SU-DHL-6 (cell line): ENCODE results near the gene SRBD1.

ENCODE experiments used
- H2AFZ ChIP-seq: fragments of 200-600 bp; sonication (generic); 2 replicates; pipeline ENCODE4 v1.6.1; 2014; ENCODE audit warnings: low read depth, mild to moderate bottlenecking, moderate library complexity, mixed read lengths, antibody characterized with exemption, low read length; ENCODE audit not compliant: severe bottlenecking
- H3F3A ChIP-seq: fragments of 200-600 bp; shearing (Covaris generic); 2 replicates; pipeline ENCODE4 v1.6.0; 2016; ENCODE audit warnings: antibody characterized with exemption, mild to moderate bottlenecking; ENCODE audit not compliant: insufficient read depth
- H3K27ac ChIP-seq: fragments of 200-600 bp; sonication (generic); 2 replicates; pipeline ENCODE4 v1.5.1; 2016; ENCODE audit warnings: low read depth, mild to moderate bottlenecking, low read length, moderate library complexity, mixed read lengths
- H3K27me3 ChIP-seq: fragments of 200-600 bp; sonication (generic), shearing (Covaris generic); 2 replicates; pipeline ENCODE4 v1.6.0; 2014; ENCODE audit warnings: mild to moderate bottlenecking, low read length
- H3K36me3 ChIP-seq: fragments of 200-600 bp; sonication (generic); 2 replicates; pipeline ENCODE4 v1.6.1; 2014; ENCODE audit warnings: mild to moderate bottlenecking, low read length, mixed read lengths
- H3K4me2 ChIP-seq: fragments of 300-600, 200-600 bp; shearing (Covaris generic), sonication (generic); 2 replicates; pipeline ENCODE4 v1.6.0; 2014; ENCODE audit warnings: low read length, low read depth, mild to moderate bottlenecking; ENCODE audit not compliant: poor library complexity, severe bottlenecking
- H3K4me3 ChIP-seq: fragments of 200-600 bp; sonication (generic); 2 replicates; pipeline ENCODE4 v1.5.1; 2014; ENCODE audit warnings: antibody characterized with exemption, low read length, mild to moderate bottlenecking, mixed read lengths; ENCODE audit not compliant: insufficient read depth, poor library complexity, severe bottlenecking
- H3K79me2 ChIP-seq: fragments of 200-600 bp; sonication (generic); 2 replicates; pipeline ENCODE4 v1.6.1; 2014; ENCODE audit warnings: mild to moderate bottlenecking, low read length, moderate library complexity; ENCODE audit not compliant: insufficient read depth
- H3K9ac ChIP-seq: fragments of 200-600 bp; sonication (generic); 2 replicates; pipeline ENCODE4 v1.7.0; 2014; ENCODE audit warnings: mild to moderate bottlenecking, low read length
- H3K9me2 ChIP-seq: fragments of 200-600 bp; sonication (generic); replicated peaks from 2 replicates; pipeline ENCODE4 v1.6.1; 2014; ENCODE audit warnings: low read length; ENCODE audit not compliant: insufficient read depth
- H3K9me3 ChIP-seq: fragments of 200-600 bp; sonication (generic); 2 replicates; pipeline ENCODE4 v1.6.1; 2014; ENCODE audit warnings: low read length, mixed read lengths; ENCODE audit not compliant: insufficient read depth
- H4K20me1 ChIP-seq: fragments of 200-600 bp; sonication (generic); 2 replicates; pipeline ENCODE4 v1.6.1; 2014; ENCODE audit warnings: low read depth, mild to moderate bottlenecking, antibody characterized with exemption, low read length, moderate library complexity, mixed read lengths
- EZH2phosphoT487 ChIP-seq: fragments of 200-600 bp; sonication (generic), shearing (Covaris generic); conservative IDR thresholded peaks from 2 replicates; pipeline ENCODE4 v1.6.1; 2018; ENCODE audit warnings: mild to moderate bottlenecking, antibody characterized with exemption, low read length, moderate library complexity, mixed read lengths
- TF ChIP-seq, protein P1 (sequence below): fragments of 200-600 bp; sonication (generic); IDR thresholded peaks from one replicate; pipeline ENCODE4 v1.5.1; 2017; ENCODE audit warnings: antibody characterized with exemption, mild to moderate bottlenecking, low read length, moderate library complexity; ENCODE audit not compliant: insufficient read depth, poor library complexity, severe bottlenecking

Gene SRBD1

DNA sequence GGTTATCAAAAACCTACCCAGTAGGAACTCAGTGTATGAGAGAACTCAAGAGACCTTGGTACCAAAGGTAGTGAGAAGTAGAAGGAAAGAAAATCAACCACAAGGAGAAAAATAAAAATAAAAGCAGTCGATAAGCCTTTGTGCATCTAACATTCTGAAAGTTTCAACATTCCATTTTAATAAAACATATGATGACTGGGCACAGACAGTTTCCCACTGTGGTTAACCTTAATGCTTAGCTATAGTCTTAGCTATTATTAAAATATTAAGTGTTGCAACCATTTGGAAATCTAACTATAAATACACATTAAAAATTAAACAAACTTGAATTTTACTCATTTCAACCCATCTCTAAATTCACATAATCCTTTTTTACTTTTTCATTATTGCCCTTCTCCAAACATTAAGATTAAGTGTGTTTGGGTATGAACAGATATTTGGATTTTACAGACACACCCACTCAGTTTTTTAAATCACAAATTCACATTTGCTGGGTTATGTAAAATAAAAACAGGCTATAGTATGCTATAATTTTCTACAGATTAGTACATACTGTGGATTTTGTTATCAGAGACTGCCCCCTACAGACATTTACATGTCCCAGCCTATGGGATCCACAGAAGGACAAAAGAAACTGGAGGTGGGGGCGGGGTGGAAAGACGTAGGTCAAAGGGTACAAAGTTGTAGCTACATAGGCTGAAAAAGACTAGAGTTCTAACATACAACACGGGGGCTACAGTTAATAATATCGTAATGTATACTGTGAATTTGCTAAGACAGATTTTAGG, 32.8 kb downstream of the SRBD1 start:
- Histone ChIP-seq H3F3A (0 out of 2 replicates have a peak, but pooled peaks cover 6% of the 10 kb centered on the region), H3K79me2 (no peaks in the 10 kb centered on the region), H3K4me3 (no peak overlapping the region), H3K9me3 (no peaks in the 10 kb centered on the region), H3K27me3 (no peaks in the 10 kb centered on the region), H3K4me2 (no peak overlapping the region), H2AFZ (no peak overlapping the region), H3K36me3 (peaks cover 3% of the 10 kb centered on the region; the same call in 1 of the 2 replicates), H3K9ac (no peak overlapping the region), H4K20me1 (no peaks in the 10 kb centered on the region), H3K9me2 (no peaks in the 10 kb centered on the region), H3K27ac (no peak overlapping the region)
- TF ChIP-seq, protein P1, sequence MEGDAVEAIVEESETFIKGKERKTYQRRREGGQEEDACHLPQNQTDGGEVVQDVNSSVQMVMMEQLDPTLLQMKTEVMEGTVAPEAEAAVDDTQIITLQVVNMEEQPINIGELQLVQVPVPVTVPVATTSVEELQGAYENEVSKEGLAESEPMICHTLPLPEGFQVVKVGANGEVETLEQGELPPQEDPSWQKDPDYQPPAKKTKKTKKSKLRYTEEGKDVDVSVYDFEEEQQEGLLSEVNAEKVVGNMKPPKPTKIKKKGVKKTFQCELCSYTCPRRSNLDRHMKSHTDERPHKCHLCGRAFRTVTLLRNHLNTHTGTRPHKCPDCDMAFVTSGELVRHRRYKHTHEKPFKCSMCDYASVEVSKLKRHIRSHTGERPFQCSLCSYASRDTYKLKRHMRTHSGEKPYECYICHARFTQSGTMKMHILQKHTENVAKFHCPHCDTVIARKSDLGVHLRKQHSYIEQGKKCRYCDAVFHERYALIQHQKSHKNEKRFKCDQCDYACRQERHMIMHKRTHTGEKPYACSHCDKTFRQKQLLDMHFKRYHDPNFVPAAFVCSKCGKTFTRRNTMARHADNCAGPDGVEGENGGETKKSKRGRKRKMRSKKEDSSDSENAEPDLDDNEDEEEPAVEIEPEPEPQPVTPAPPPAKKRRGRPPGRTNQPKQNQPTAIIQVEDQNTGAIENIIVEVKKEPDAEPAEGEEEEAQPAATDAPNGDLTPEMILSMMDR = peak; percentile 18
- TF ChIP-seq EZH2phosphoT487 = no peak

DNA sequence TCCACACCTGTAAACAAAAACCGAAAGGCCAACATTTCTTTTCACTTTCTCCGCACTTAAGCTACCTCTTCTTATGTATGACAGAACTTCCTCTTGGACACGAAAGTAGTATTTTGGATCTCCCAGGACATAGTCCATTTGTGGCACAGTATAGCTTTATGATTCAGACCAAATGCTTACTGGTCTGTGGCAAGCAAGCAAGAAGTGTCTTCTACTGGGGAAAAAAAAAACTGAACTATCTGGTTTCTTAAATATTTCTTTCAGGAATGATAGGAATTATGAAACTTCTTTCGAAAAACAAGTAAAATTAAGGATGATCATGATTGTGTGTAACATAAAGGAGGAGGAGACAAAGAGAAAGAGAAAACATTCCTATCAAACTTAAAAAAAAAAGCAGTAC, 33.6 kb downstream of the SRBD1 start:
- no peaks in the 10 kb centered on the region for H3K9me2 ChIP-seq
- 0 out of 2 replicates have a peak, but pooled peaks cover 6% of the 10 kb centered on the region for H3F3A ChIP-seq
- no peak overlapping the region for H3K27ac ChIP-seq
- H3K36me3 ChIP-seq = peaks cover 11% of the 10 kb centered on the region
- H3K27me3 ChIP-seq = no peaks in the 10 kb centered on the region
- no peak overlapping the region for H3K4me2 ChIP-seq
- H3K9ac ChIP-seq = no peak overlapping the region
- H3K9me3 ChIP-seq = no peaks in the 10 kb centered on the region
- no peaks in the 10 kb centered on the region for H4K20me1 ChIP-seq
- no peak overlapping the region for H3K4me3 ChIP-seq
- no peak overlapping the region for H2AFZ ChIP-seq
- no peaks in the 10 kb centered on the region for H3K79me2 ChIP-seq
- no peak for TF ChIP-seq EZH2phosphoT487
- TF ChIP-seq, protein P1 = no peak

DNA sequence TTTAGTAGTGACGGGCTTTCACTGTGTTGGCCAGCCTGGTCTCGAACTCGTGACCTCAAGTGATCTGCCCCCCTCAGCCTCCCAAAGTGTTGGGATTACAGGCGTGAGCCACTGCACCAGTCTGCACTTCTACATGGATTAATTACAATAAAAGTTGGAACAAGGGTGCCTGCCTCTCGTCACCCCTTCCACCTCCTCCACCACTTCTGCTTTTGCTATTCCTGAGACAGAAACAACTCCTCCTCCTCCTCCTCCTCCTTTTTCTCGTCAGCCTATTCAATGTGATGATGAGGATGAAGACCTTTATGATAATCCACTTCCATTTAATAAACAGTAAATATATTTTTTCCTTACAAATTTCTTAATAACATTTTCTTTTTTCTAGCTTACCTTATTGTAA, 35.2 kb downstream of the SRBD1 start:
- TF ChIP-seq, protein P1 = no peak
- TF ChIP-seq EZH2phosphoT487 = no peak
- Histone ChIP-seq H3K27ac (no peak overlapping the region), H3K36me3 (peaks cover 17% of the 10 kb centered on the region), H3K9me3 (no peaks in the 10 kb centered on the region), H3K4me2 (no peak overlapping the region), H3K79me2 (no peaks in the 10 kb centered on the region), H2AFZ (no peak overlapping the region), H3K4me3 (no peak overlapping the region), H4K20me1 (no peaks in the 10 kb centered on the region), H3F3A (0 out of 2 replicates have a peak, but pooled peaks cover 6% of the 10 kb centered on the region), H3K27me3 (no peaks in the 10 kb centered on the region), H3K9me2 (no peaks in the 10 kb centered on the region), H3K9ac (no peak overlapping the region)
